Tracheal epithelial cell (primary cell): ENCODE measurements around the gene LENG8. TPM values are rescaled to one million over a fixed set of nuclear protein-coding genes. Genes with fewer than 3 reads are reported as not detected.

Experiments used
- total RNA-seq: library from RNA; depleted of rRNA; stranded (reverse); fragments of >200 nt; gene quantifications from 2 replicates; pipeline ENCODE4 v1.2.1, GENCODE V29; 2014

The LENG8 gene
- total RNA-seq: 11.5 and 16.4 TPM in 2 replicates

DNA sequence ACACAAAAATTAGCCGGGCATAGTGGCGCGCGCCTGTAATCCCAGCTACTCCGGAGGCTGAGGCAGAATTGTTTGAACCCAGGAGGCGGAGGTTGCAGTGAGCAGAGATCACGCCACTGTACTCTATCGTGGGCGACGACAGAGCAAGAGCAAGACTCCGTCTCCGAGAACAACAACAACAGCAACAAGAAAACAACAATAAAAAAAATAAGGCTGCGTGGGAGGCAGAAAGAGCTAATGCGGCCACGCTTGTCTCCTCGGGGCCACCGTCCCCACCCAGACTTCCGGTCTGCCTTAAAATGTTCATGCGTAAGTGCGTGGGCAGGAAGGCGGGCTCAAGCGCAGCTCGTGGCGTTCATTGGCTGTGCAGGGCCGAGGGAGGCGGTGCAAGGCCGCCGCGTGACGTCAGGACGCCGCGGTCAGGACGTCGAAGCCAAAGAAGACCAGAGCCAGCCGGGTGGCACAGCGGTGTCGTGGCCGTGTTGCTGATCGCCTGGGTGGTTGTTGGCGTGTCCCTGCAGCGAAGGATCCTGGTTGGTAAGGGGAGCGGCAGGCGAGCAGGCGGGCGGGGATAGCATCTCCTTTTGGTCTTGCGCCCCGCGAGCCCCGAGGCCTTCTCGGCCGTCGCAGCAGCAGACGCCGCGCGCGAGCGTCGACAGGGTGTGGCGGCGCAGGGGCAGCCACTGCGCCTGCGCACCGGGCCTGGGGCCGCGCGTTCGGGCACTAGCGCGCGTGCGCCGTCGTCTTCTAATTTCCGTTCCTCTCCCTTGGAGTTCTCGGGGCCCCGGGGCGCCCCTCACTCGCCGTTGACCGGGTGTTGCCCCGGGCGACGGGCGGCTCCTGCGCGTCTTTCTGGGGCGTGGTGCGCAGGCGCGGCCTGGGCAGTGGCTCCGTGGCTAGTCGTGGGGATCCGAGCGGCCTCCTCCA, at the start of gene LENG8:
Gene LENG8 (plus strand): TSS at position 426 of the 927 bp plus-strand sequence. CDS start 2,146 bp downstream, outside the sequence.

DNA sequence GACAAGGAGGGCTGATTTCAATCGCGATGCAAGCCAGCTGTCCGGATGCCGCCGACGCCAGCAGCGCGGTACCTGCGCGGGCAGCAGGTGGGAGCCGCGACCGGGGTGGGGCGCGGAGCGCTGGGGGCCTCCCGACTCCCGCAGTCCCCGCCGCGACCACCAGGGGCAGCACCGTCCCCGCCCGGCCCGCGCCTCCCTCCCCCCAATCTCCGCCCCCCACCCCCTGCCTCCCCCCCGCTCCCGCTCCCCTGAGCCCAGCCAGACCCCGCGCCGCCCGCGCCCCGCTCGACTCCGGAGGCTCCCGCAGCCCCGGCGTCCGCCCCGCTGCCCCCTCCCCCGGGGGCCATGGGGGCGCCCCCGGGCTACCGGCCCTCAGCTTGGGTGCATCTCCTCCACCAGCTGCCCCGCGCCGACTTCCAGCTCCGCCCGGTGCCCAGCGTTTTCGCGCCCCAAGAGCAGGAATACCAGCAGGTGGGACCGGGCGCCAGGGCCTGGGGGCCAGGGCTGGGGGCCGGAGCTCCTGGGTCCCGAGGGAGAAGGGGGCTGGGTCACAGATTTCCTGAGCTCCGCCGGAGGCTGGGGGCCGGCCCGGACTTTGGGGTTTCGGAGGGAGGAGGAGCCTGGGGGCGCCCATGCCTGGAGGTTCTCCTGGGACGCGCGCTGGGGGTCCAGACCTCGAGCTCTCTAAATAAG, 33.6 kb upstream of the LENG8 start, which contains the start of gene TTYH1:
Gene TTYH1 (plus strand): TSS at position 257 of the 693 bp plus-strand sequence. CDS start 89 bp downstream, at position 346.

DNA sequence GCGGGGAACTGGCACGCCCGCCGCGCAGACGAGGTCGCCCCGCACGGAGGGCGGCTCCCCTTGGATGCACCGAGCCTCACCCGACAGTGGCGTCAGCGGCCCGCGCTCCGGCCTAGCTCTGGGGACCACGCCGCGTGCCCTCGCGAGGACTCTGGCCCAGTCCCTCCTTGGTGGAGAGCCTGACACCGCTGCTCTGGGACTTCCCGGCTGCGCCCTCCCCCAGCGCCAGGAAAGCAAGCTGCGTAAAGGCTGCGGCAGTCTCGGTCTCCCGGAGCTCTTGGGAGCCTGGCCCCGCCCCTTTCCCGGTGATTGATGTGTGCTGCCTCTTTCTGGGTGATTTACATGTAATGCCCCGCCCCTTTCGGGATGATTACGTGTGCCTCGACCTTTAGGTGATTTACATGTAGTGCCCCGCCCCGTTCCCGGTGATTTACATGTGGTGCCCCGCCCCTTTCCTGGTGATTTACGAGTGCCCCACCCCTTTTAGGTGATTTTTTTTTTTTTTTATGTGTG, 14.6 kb downstream of the LENG8 start, which contains the start of gene LENG9:
Gene LENG9 (minus strand): TSS at position 248 of the 513 bp plus-strand sequence. CDS start 252 bp downstream, outside the sequence.

DNA sequence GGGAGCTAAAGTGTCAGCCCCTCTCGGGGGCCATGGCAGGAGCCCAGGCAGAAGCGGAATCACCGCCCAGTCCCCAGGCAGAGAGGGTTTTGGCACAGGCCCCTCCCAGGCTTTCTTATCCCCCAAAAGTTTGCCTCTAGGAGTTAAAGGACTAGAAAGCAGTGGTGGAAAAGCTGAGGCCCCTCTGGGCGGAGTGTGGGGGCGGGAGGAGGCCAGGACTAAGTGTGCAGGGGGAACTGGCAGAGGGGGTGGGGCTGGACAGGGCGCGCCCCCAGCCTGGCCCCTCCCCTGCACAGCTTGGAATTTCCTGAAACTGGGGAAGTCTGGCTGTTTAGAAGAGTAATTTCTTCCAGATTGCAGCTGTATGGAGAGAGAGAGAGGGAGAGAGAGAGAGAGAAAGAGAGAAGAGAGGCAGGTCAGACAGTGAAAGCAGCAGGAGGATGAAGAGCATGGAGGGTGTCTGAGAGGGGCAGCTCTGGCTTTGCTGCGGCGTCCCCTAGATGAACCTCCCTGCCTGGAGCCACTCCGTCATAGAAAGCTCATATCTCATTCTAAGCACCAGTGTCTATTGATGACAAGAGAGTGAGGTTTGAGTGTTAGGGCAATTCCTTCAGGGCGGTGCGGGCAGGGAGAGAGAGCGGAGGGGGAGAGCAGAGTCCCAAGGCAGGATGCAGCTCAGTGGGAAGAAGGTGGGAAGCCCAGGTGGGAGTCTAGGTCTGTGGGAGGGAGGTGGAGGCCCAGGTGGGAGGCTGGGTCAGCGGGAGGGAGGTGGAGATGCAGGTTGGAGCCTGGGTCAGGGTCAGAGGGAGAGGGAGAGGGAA, 24.3 kb downstream of the LENG8 start, which contains the start of gene CDC42EP5:
Gene CDC42EP5 (minus strand): TSS at position 226 of the 821 bp plus-strand sequence. CDS start 7,749 bp downstream, outside the sequence.

DNA sequence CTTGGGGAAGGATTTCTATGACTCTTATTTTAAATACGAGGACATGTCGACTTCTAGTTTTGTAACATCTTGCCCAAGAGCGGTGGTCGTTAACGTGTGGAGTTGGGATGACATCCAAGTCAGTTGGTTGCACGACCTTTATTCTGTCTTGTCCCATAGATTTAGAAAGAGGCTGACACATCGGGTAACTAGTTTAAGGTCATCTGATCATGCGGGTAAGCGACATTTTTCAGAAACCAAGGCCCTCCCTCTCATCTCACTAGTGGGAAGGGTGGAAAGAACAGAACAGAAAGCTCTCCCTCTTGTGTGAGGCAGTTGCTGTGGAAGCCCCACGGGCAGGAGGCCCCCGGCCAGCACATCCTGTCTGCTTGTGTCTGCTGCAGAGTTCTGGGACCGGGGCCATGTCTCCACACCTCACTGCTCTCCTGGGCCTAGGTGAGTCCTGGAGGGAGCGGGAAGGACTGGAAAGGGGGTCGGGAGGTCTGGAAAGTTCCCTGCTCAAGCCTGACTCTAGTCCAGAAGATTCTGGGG, 53.6 kb downstream of the LENG8 start, which contains the start of gene LAIR2:
Gene LAIR2 (plus strand): TSS at position 314 of the 531 bp plus-strand sequence. CDS start 88 bp downstream, at position 402.

Other genes starting within 250 kb of the LENG8 start
- 2,554 and 3,066 TPM in 2 replicates for gene RPS9, start 248.3 kb upstream of the LENG8 start, total RNA-seq
- gene LILRB3, start 226.2 kb upstream of the LENG8 start, total RNA-seq: not detected in 2 replicates
- not detected in 2 replicates for gene LILRA6, start 206.4 kb upstream of the LENG8 start, total RNA-seq
- gene LILRB5, start 191.9 kb upstream of the LENG8 start, total RNA-seq: not detected in 2 replicates
- not detected in 2 replicates for gene LILRB2, start 168.1 kb upstream of the LENG8 start, total RNA-seq
- not detected in 2 replicates for gene LILRA5, start 136.0 kb upstream of the LENG8 start, total RNA-seq
- not detected in 2 replicates for gene LILRA4, start 110.0 kb upstream of the LENG8 start, total RNA-seq
- gene LAIR1, start 84.3 kb upstream of the LENG8 start, total RNA-seq: under 0.01 TPM in 1 of 2 replicates, not detected in the other
- gene TTYH1, start 33.7 kb upstream of the LENG8 start, total RNA-seq: not detected in 2 replicates
- 15.4 and 24.5 TPM in 2 replicates for gene LENG9, start 14.6 kb downstream of the LENG8 start, total RNA-seq
- gene CDC42EP5, start 24.1 kb downstream of the LENG8 start, total RNA-seq: 24.9 and 84.8 TPM in 2 replicates
- not detected in 2 replicates for gene LAIR2, start 53.6 kb downstream of the LENG8 start, total RNA-seq
- gene LILRA2, start 124.6 kb downstream of the LENG8 start, total RNA-seq: not detected in 2 replicates
- gene LILRA1, start 144.4 kb downstream of the LENG8 start, total RNA-seq: not detected in 2 replicates
- gene LILRB1, start 181.3 kb downstream of the LENG8 start, total RNA-seq: not detected in 2 replicates
- gene LILRB4, start 213.8 kb downstream of the LENG8 start, total RNA-seq: under 0.01 TPM in 1 of 2 replicates, not detected in the other